OCI-LY1 (cell line): ENCODE data around the gene KIRREL2.

Experiments
- H2AFZ ChIP-seq: fragments of 200-600 bp; sonication (generic), shearing (Covaris generic); 2 replicates; pipeline ENCODE4 v1.6.0; 2014; ENCODE audit warnings: antibody characterized with exemption, mild to moderate bottlenecking, low read length
- H3F3A ChIP-seq: fragments of 200-600 bp; sonication (generic), shearing (Covaris generic); 2 replicates; pipeline ENCODE4 v1.6.0; 2014; ENCODE audit warnings: mild to moderate bottlenecking, antibody characterized with exemption, low read length, moderate library complexity; ENCODE audit not compliant: insufficient read depth
- H3K27ac ChIP-seq: fragments of 200-600 bp; sonication (generic); 2 replicates; pipeline ENCODE4 v1.5.1; 2014; ENCODE audit warnings: low read length, mixed run types, mild to moderate bottlenecking, low read depth; ENCODE audit not compliant: poor library complexity, severe bottlenecking
- H3K27me3 ChIP-seq: fragments of 200-600 bp; sonication (generic); 2 replicates; pipeline ENCODE4 v1.6.0; 2014; ENCODE audit warnings: antibody characterized with exemption, mild to moderate bottlenecking, low read length, moderate library complexity; ENCODE audit not compliant: insufficient read depth
- H3K36me3 ChIP-seq: fragments of 200-600 bp; sonication (generic); 2 replicates; pipeline ENCODE4 v1.6.1; 2014; ENCODE audit warnings: mild to moderate bottlenecking, antibody characterized with exemption, low read length, moderate library complexity, mixed read lengths; ENCODE audit not compliant: insufficient read depth
- H3K4me1 ChIP-seq: fragments of 200-600 bp; sonication (generic); 2 replicates; pipeline ENCODE4 v1.5.1; 2014; ENCODE audit warnings: mild to moderate bottlenecking, low read length, moderate library complexity; ENCODE audit not compliant: insufficient read depth, severe bottlenecking
- H3K4me2 ChIP-seq: fragments of 200-600 bp; sonication (generic), shearing (Covaris generic); 2 replicates; pipeline ENCODE4 v1.6.1; 2014; ENCODE audit warnings: low read length
- H3K4me3 ChIP-seq: fragments of 200-600 bp; sonication (generic); 2 replicates; pipeline ENCODE4 v1.5.1; 2014; ENCODE audit warnings: low read length, low read depth, mild to moderate bottlenecking, mixed read lengths; ENCODE audit not compliant: poor library complexity, severe bottlenecking
- H3K79me2 ChIP-seq: fragments of 200-600 bp; shearing (Covaris generic); 2 replicates; pipeline ENCODE4 v1.6.1; 2016; ENCODE audit warnings: mixed run types, low read length, mixed read lengths; ENCODE audit not compliant: insufficient read depth
- H3K9ac ChIP-seq: fragments of 200-600 bp; sonication (generic), shearing (Covaris generic); 2 replicates; pipeline ENCODE4 v1.6.1; 2014; ENCODE audit warnings: mild to moderate bottlenecking, low read length, mixed read lengths
- H3K9me2 ChIP-seq: fragments of 200-600 bp; sonication (generic), shearing (Covaris generic); 2 replicates; pipeline ENCODE4 v1.6.1; 2014; ENCODE audit warnings: low read depth, mild to moderate bottlenecking, low read length, mixed read lengths
- H3K9me3 ChIP-seq: fragments of 200-600 bp; shearing (Covaris generic); 2 replicates; pipeline ENCODE4 v1.6.1; 2014; ENCODE audit warnings: low read length, mixed read lengths
- H4K20me1 ChIP-seq: fragments of 200-600 bp; sonication (generic), shearing (Covaris generic); 2 replicates; pipeline ENCODE4 v1.6.0; 2016; ENCODE audit warnings: mild to moderate bottlenecking, low read length; ENCODE audit not compliant: insufficient read depth
- CTCF ChIP-seq: fragments of 200-600 bp; sonication (generic), shearing (Covaris generic); IDR thresholded peaks from 2 replicates; pipeline ENCODE4 v1.5.1; 2017; ENCODE audit warnings: mild to moderate bottlenecking, antibody characterized with exemption, low read length, moderate library complexity, mixed read lengths
- EZH2 ChIP-seq: fragments of 200-600 bp; sonication (generic), shearing (Covaris generic); IDR thresholded peaks from 2 replicates; pipeline ENCODE4 v1.8.0; 2017; ENCODE audit warnings: borderline replicate concordance, mixed run types, mild to moderate bottlenecking, antibody characterized with exemption, low read length, moderate library complexity, mixed read lengths

Gene KIRREL2

DNA sequence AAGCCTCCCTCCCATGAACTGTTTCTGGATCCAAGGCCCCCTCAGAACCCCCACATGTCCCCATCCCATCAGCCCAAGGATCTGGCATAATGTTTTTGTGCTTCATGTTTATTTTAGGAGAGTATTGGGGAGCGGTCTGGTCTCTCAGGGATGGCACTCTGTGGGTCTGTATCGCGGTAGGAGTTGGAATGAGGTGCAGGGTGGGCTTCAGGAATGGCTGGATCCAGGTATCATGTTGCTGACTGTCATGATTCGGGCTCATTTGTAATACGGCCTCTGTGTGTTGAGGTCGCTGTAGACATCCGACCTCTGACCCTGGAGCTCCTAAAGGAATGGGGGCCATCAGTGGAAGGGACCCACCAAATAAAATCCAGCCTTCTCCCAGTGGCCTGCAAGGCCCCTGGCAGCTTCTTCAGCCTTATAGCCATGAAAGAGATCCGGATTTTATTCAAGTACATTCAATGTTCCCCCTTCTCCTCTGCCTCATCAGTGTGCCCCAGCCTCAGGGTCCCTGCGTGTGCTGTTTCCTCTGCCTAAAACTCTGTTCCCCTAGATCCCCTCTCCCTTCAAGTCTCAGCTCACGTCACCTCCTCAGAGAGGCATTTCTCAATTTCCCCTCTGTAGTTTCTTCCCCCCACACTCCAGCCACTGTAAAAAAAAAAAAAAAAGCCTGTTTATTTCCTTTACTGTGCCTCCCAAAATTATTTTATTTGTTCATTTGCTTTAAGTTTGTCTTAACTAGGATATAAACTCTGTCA is 47.8 kb downstream of the KIRREL2 start:
- no peaks in the 10 kb centered on the region for H3K27me3 ChIP-seq
- TF ChIP-seq EZH2 (no peak), CTCF (no peak)
- no peaks in the 10 kb centered on the region for H3K9me3 ChIP-seq
- no peak overlapping the region for H3K4me2 ChIP-seq
- no peak overlapping the region for H3K9ac ChIP-seq
- no peaks in the 10 kb centered on the region for H3F3A ChIP-seq
- H3K4me1 ChIP-seq, result peaks cover 38% of the 10 kb centered on the region
- no peaks in the 10 kb centered on the region for H4K20me1 ChIP-seq
- no peaks in the 10 kb centered on the region for H3K9me2 ChIP-seq
- H3K4me3 ChIP-seq, result no peak overlapping the region
- no peaks in the 10 kb centered on the region for H3K79me2 ChIP-seq
- no peak overlapping the region for H2AFZ ChIP-seq
- no peaks in the 10 kb centered on the region for H3K36me3 ChIP-seq
- H3K27ac ChIP-seq, result no peak overlapping the region

DNA sequence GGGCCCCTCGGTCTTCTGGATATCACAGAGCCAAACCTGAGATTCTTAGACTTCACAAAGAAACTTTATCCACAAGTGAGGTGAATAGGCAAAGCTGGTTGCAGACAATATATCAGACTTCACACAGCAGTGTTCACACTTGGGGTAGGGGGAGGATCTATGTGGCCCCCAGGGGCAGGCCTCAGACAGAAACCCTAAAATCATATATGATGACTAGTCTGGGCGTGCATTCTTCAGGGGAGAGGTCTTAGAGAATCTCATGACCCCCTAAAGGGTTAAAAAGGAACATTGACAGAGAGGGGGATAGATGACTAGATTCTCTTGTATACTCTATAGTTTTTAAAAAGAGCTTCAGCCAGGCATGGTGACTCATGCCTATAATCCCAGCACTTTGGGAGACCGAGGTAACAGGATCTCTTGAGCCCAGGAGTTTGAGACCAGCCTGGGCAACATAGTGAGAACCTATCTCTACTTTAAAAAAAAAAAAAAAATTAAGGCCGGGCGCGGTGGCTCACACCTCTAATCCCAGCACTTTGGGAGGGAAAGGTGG is 48.5 kb downstream of the KIRREL2 start:
- Histone ChIP-seq H3K9ac (no peak overlapping the region), H3K27ac (no peak overlapping the region), H3K4me3 (no peak overlapping the region), H3K9me2 (no peaks in the 10 kb centered on the region), H3K79me2 (no peaks in the 10 kb centered on the region), H3K36me3 (no peaks in the 10 kb centered on the region), H4K20me1 (no peaks in the 10 kb centered on the region), H3F3A (no peaks in the 10 kb centered on the region), H3K4me1 (peaks cover 42% of the 10 kb centered on the region), H2AFZ (no peak overlapping the region), H3K4me2 (no peak overlapping the region), H3K27me3 (no peaks in the 10 kb centered on the region), H3K9me3 (no peaks in the 10 kb centered on the region)
- no peak for TF ChIP-seq CTCF
- TF ChIP-seq EZH2, result no peak

DNA sequence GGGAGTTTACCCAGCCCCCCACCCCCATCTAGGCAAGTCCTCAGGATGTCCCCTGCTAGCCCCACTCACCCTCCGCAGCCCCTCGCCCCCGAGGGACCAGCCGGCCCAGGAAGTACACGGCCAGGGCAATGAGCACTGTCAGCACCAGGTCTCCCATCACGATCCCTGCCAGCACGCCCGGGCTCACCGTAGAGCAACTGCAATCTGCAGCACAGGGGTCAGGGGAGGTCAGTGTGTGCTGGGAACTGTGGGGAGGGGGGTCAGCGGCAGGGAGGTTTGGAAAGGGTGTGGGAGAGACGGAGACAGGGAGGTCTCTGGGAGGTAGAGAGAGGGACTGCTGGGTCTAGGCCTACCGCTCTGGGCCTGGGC is 50.6 kb downstream of the KIRREL2 start:
- no peaks in the 10 kb centered on the region for H3K79me2 ChIP-seq
- no peak overlapping the region for H3K4me3 ChIP-seq
- H3K9me3 ChIP-seq, result no peaks in the 10 kb centered on the region
- H3F3A ChIP-seq, result no peaks in the 10 kb centered on the region
- no peaks in the 10 kb centered on the region for H3K9me2 ChIP-seq
- H4K20me1 ChIP-seq, result no peaks in the 10 kb centered on the region
- H3K27me3 ChIP-seq, result no peaks in the 10 kb centered on the region
- H3K4me1 ChIP-seq, result peaks cover 25% of the 10 kb centered on the region
- no peak overlapping the region for H2AFZ ChIP-seq
- TF ChIP-seq EZH2 (no peak), CTCF (no peak)
- H3K9ac ChIP-seq, result no peak overlapping the region
- no peaks in the 10 kb centered on the region for H3K36me3 ChIP-seq
- no peak overlapping the region for H3K4me2 ChIP-seq
- H3K27ac ChIP-seq, result no peak overlapping the region
